ENCODE data around the gene NIN. TPM values are rescaled to one million over a fixed set of nuclear protein-coding genes. Genes with fewer than 3 reads are reported as not detected.

The NIN gene
- total RNA-seq, 6 experiments from 2014 or later = 43.7 to 66.3 (median 57.4) TPM

DNA sequence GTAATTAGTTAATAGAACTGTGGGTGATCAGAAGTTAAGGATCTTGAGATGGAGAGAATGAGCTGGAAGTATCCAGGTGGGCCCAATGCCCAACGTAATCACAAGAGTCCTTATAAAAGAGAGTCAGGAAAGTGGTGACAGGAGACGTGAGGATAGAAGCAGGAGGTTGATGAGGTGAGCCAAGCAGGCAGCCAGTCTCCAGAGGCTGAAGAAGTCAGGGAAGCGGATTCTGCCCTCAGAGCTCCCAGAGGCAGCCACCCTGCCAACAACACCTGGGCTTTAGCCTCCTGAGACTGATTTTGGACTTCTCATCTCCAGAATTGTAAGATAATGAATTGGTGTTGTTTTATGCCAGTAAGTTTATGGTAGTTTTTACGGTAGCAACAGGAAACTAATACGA is 152.8 kb downstream of the NIN start:
- DNase-seq = no peak
- H3K27me3 Mint-ChIP-seq (ENCODE audit: insufficient read depth) = no peaks in the 10 kb centered on the region
- peak overlapping the region; percentile 77 for H3K27ac Mint-ChIP-seq
- no peaks in the 10 kb centered on the region for H3K9me3 Mint-ChIP-seq
- peaks cover 6% of the 10 kb centered on the region; the same call in 1 of the 2 replicates for H3K36me3 Mint-ChIP-seq (ENCODE audit: low read depth)
- peaks cover 52% of the 10 kb centered on the region for H3K4me1 Mint-ChIP-seq (ENCODE audit: low read depth)
- no peak for TF ChIP-seq CTCF (IDR thresholded peaks at IDR 0.05)
- H3K4me3 Mint-ChIP-seq = peak overlapping the region; percentile 45

- Mint-ChIP-seq H3K9me3 (no peaks in the 10 kb centered on the region), H3K4me3 (peak overlapping the region; percentile 74), H3K36me3 (ENCODE audit: low read depth) (peaks cover 6% of the 10 kb centered on the region; the same call in 1 of the 2 replicates), H3K4me1 (ENCODE audit: low read depth) (peaks cover 52% of the 10 kb centered on the region), H3K27ac (peak overlapping the region; percentile 77), H3K27me3 (ENCODE audit: insufficient read depth) (no peaks in the 10 kb centered on the region)
- TF ChIP-seq CTCF (IDR thresholded peaks at IDR 0.05) = no peak
- DNase-seq = peak; percentile 39
Measured at GRCh38 chr14:50677527-50678063, 153.4 kb downstream of the NIN start.

GRCh38 chr14:50676814-50677516 is 154.0 kb downstream of the NIN start:
- H3K4me3 Mint-ChIP-seq = peak overlapping the region; percentile 74
- H3K27me3 Mint-ChIP-seq (ENCODE audit: insufficient read depth) = no peaks in the 10 kb centered on the region
- H3K9me3 Mint-ChIP-seq = no peaks in the 10 kb centered on the region
- peak overlapping the region; percentile 66 for H3K27ac Mint-ChIP-seq
- H3K4me1 Mint-ChIP-seq (ENCODE audit: low read depth) = peaks cover 52% of the 10 kb centered on the region
- no peak for TF ChIP-seq CTCF (IDR thresholded peaks at IDR 0.05)
- peaks cover 6% of the 10 kb centered on the region; the same call in 1 of the 2 replicates for H3K36me3 Mint-ChIP-seq (ENCODE audit: low read depth)
- DNase-seq = no peak

GRCh38 chr14:50675597-50675996 is 155.4 kb downstream of the NIN start:
- Mint-ChIP-seq H3K4me3 (peak overlapping the region; percentile 31), H3K4me1 (ENCODE audit: low read depth) (peaks cover 52% of the 10 kb centered on the region), H3K9me3 (no peaks in the 10 kb centered on the region), H3K36me3 (ENCODE audit: low read depth) (peaks cover under 1% of the 10 kb centered on the region; the same call in 1 of the 2 replicates), H3K27me3 (ENCODE audit: insufficient read depth) (no peaks in the 10 kb centered on the region), H3K27ac (peak overlapping the region; percentile 71)
- no peak for DNase-seq
- TF ChIP-seq CTCF (IDR thresholded peaks at IDR 0.05) = no peak

DNA sequence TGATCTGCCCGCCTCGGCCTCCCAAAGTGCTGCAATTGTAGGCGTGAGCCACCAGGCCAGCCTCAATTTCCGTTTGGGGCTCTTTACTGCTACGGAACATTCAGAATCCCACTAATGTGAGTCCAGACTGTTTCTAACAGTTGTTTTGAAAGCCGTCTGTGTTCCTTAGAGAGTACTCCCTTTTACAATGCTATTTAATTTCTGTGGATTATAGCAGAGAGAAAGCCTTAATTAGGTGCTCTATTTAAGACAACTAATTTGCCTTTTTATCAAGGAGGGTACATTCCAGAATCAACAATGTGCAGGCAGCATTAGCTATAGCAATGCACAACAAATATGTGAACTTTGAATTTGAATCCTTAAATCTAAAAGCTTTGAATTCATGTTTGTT is 160.1 kb downstream of the NIN start:
- peaks cover 19% of the 10 kb centered on the region for H3K4me1 Mint-ChIP-seq (ENCODE audit: low read depth)
- H3K36me3 Mint-ChIP-seq (ENCODE audit: low read depth) = peaks cover 8% of the 10 kb centered on the region; the same call in 1 of the 2 replicates
- H3K27ac Mint-ChIP-seq = no peak overlapping the region
- TF ChIP-seq CTCF (IDR thresholded peaks at IDR 0.05) = no peak
- H3K27me3 Mint-ChIP-seq (ENCODE audit: insufficient read depth) = no peaks in the 10 kb centered on the region; the same call in 1 of the 2 replicates
- DNase-seq = no peak
- H3K4me3 Mint-ChIP-seq = no peak overlapping the region
- no peaks in the 10 kb centered on the region for H3K9me3 Mint-ChIP-seq
